Activated CD8-positive, alpha-beta memory T cell treated with anti-CD3 and anti-CD28 coated beads, Interleukin-2, amount 50 U/mL, for 24 hours (primary cell): ENCODE results near the gene JARID2.

ENCODE experiments used
- DNase-seq: peaks from one replicate; pipeline ENCODE4 v3.0.0-alpha.2; 2020; ENCODE audit errors: extremely low read depth

Gene JARID2

DNA sequence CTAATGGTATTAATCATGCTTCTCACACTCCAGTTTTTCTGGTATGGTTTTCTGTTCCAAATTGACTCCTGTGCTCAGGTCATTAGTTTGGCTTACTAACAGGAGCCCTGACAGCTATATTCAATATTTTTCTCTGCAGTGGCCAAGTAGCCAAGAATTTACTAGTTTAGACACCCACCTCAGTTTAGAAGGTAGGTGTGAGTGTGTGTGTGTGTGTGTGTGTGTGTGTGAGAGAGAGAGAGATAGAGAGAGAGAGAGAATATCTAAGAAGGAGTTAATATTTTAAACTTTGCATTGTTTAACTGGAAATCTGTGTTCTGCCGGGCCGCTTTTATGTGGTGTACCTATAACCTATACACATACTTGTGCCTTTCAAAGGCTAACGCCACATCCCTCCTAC, 18.5 kb downstream of the JARID2 start:
- DNase-seq, result no peak

- no peak for DNase-seq
Measured at GRCh38 chr6:15264902-15265761, 19.3 kb downstream of the JARID2 start.

DNA sequence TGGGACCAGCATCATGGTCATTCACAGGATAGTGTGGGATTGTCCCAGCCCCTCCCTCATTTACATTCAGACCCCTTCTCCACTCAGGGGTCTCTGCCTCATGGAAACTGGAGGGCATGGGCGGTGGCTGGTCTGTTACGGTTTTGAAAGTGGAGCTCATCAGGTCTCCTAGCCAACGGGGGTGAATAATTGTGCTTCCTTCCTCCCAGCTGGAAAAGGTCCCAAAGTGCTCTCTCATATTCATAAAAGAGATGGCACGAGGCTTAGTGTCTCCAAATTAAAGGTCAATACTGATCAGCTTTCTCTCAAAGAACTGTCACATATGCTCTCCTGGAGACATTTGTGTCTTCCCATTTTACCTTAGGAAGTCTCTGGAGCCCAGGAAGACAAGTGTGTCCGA, 19.9 kb downstream of the JARID2 start:
- no peak for DNase-seq

- no peak for DNase-seq
Measured at GRCh38 chr6:15266423-15266996, 20.6 kb downstream of the JARID2 start.

DNA sequence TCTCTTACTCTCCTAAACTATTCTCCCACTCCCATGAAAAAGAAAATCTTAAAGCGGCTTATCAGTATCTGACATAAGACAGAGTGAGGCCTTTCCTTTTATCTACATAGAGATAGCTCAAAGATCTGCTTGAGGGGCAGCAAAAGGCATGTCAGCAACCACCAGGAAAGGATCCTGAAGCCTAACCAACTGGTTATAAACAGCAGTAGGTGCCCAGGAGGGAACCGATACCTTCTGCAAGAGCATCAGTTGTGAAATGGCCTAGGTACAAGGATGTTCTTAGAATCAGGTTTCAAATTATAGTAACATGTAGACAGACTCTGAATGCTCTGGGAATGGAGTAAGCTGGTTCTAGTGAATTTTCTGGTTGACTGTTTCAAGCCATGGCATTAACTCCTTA, 21.4 kb downstream of the JARID2 start:
- no peak for DNase-seq

- no peak for DNase-seq
Measured at GRCh38 chr6:15268137-15268908, 22.5 kb downstream of the JARID2 start.

DNA sequence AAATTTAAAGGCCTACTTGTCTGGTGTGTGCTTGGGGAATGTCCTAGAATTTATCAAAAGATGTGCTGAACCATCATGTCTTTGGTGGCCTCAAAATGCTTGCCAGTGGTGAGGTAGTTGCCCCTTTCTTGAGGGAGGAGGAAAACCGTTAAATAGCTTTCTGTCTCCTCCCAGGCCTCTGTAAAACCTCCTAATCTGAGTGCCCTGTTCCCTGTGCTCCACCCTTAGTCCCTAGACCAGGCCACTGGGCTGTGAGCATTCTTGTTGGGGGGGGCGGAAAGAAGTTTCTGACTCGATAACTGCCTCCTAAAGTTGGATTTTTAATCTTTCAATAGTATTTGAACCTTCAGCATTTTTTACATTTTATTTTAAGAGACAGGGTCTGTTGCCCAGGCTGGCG, 23.1 kb downstream of the JARID2 start:
- DNase-seq, result no peak

DNA sequence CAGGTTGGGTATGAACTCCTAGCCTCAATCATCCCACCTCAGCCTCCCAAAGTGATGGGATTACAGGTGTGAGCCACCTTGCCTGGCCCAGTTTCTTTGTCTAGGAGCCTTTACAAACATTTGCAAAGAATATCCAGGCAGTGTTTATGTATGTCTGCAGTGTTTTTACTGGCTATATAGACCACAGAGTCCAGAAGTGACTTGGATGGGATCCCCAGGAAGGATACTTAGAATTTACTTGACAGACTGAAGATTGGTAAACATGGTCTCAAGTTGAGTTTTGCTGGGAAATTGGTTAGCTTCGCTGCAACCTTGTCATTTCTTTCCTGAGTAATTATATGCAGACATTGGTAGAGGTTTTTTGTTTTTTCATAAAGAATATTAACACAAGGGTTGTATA, 23.8 kb downstream of the JARID2 start:
- DNase-seq, result no peak

DNA sequence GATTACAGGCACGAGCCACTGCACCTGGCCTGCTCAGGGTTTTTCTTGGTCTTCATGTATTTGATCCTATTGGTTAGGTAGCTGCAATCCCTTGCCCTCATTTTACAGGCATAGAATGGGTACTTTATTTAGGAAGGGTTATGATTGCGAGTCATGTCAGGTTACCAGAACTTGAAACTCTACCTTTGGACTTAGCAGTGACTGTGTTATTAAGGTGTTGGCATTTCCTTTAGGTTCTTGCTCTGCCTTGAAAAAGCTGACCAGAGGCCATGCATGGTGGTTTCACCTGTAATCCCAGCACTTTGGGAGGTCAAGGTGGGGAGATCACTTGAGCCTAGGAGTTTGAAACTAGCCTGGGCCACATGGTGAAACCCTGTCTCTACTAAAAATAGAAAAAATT, 24.5 kb downstream of the JARID2 start:
- no peak for DNase-seq

- DNase-seq, result no peak
Measured at GRCh38 chr6:15272562-15272961, 26.7 kb downstream of the JARID2 start.

GRCh38 chr6:15274692-15275387, 29.0 kb downstream of the JARID2 start:
- DNase-seq, result no peak

GRCh38 chr6:15276036-15276985, 30.4 kb downstream of the JARID2 start:
- no peak for DNase-seq

DNA sequence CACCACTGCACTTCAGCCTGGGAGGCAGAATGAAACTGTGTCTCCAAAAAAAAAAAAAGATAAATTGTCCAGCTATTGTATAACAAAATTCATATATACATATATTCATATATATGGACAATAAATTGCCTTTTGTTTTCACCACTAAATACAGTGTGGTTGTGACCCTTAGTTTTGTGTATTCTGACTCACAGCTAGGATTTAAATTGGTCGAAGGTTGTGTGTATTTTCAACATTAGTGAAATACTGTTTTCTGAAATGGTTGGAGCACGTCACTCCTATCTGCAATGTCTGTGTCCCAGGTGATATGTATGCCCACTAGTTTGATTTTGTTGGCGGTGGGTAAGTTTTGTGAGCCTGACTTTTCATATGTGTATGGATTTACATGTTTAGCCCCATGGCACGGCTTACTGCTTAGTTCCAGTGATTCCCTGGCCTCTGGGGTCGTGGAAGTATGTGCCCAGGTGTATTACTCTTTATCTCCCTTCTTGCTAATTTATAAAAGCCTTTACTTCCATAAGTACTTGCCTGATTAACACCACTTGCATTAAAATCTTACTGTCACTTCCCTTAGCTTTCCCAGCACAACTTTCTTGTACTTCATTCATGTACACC, 33.3 kb downstream of the JARID2 start:
- no peak for DNase-seq

GRCh38 chr6:15280028-15280427, 34.2 kb downstream of the JARID2 start:
- DNase-seq, result no peak

DNA sequence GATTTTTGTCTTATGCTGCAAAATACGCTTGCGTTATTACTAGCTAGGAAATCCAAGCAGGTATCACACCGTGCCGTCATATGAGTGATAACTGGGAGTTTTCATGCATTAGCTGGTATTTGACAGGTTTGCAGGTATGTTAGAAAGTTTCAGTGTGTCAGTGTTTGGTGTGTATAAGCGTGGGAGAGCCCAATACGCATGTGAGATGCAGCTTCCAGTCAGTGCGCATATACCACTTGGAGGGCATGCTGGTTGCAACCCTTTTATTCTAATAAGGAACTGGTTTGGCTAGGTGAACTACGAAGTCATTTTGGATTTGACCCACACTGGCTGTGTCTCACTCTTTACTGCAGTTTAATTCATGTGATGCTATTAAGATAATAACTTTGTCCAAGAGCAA, 35.1 kb downstream of the JARID2 start:
- DNase-seq, result no peak

GRCh38 chr6:15282334-15282733, 36.5 kb downstream of the JARID2 start:
- no peak for DNase-seq

DNA sequence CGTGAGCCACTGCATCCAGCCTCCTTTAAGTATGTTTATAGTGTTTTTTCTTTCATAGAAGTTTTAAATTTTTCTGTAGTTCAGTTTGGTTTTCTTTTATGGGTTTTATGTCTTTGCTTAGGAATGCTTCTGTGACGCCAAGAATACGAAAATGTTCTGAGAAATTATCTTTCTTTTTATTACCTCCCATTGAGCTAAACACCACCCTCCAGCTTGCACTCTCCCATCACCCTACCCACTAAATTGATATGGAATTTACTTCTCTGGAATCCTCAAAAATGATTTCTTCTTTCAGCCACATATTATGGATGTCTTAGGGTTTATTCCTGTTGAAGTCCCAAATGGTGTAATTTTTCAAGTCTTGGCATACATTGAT, 38.1 kb downstream of the JARID2 start:
- DNase-seq, result no peak

- DNase-seq, result no peak
Measured at GRCh38 chr6:15284743-15285142, 38.9 kb downstream of the JARID2 start.

DNA sequence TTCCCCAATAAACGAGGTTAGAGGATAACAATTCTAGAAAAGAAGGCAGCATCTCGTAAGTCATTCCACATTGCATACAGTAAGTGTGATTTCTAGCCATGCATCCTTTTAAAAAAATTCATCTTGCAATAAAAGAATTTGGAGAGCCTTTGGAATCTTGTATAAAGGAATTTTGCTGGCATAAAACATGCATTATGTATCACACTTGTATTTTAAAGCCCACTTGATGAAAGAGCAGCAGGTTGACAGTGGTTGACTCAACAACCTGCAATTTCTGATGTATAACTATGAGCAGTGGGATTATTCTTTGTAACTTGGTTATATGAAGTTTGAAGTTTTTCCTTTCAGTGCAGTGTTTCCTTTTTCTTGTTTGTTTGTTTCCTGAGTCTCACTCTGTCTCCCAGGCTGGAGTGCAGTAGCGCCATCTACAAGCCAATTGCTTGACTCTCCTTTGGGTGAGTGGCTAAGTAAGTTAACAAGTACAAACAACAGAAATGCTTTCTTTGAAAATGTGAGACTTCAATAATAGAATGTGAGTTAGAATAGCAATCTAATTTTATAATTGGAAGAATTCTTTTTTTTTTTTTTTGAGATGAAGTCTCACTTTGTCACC, 39.9 kb downstream of the JARID2 start:
- no peak for DNase-seq

GRCh38 chr6:15287670-15288375, 42.0 kb downstream of the JARID2 start:
- DNase-seq, result no peak
